ENCODE results near the gene RIPOR3.
A peak's percentile ranks its signal among the peaks of the same experiment; 100 is the strongest.
"Not testable (repeated sequence)": the region's sequence is repeated elsewhere in the genome, so short reads cannot be mapped to it uniquely, and the experiment has no call there.

Gene RIPOR3

GRCh38 chr20:50724851-50725723 lies 33.7 kb upstream of the RIPOR3 start:
- peak; percentile 61 for DNase-seq (ENCODE audit: low read depth, low spot score)

- DNase-seq (ENCODE audit: low read depth, low spot score) = no peak
Observed at GRCh38 chr20:50724112-50724725, 32.9 kb upstream of the RIPOR3 start.

GRCh38 chr20:50723672-50724071 lies 32.3 kb upstream of the RIPOR3 start:
- DNase-seq (ENCODE audit: low read depth, low spot score) = no peak

- no peak for DNase-seq (ENCODE audit: low read depth, low spot score)
Observed at GRCh38 chr20:50722424-50723155, 31.2 kb upstream of the RIPOR3 start.

GRCh38 chr20:50721881-50722281 lies 30.5 kb upstream of the RIPOR3 start:
- DNase-seq (ENCODE audit: low read depth, low spot score) = no peak

- DNase-seq (ENCODE audit: low read depth, low spot score) = no peak
Observed at GRCh38 chr20:50720582-50720981, 29.2 kb upstream of the RIPOR3 start.

GRCh38 chr20:50720026-50720425 lies 28.7 kb upstream of the RIPOR3 start:
- DNase-seq (ENCODE audit: low read depth, low spot score) = no peak

- no peak for DNase-seq (ENCODE audit: low read depth, low spot score)
Observed at GRCh38 chr20:50719328-50719727, 28.0 kb upstream of the RIPOR3 start.

GRCh38 chr20:50717974-50718761 lies 26.8 kb upstream of the RIPOR3 start:
- DNase-seq (ENCODE audit: low read depth, low spot score) = no peak

- DNase-seq (ENCODE audit: low read depth, low spot score) = no peak
Observed at GRCh38 chr20:50717312-50717711, 26.0 kb upstream of the RIPOR3 start.

GRCh38 chr20:50716518-50716917 lies 25.2 kb upstream of the RIPOR3 start:
- no peak for DNase-seq (ENCODE audit: low read depth, low spot score)

- DNase-seq (ENCODE audit: low read depth, low spot score) = no peak
Observed at GRCh38 chr20:50715694-50716093, 24.4 kb upstream of the RIPOR3 start.

- not testable (repeated sequence) for DNase-seq (ENCODE audit: low read depth, low spot score)
Observed at GRCh38 chr20:50714426-50714825, 23.1 kb upstream of the RIPOR3 start.

GRCh38 chr20:50713657-50714101 lies 22.3 kb upstream of the RIPOR3 start:
- no peak for DNase-seq (ENCODE audit: low read depth, low spot score)

- no peak for DNase-seq (ENCODE audit: low read depth, low spot score)
Observed at GRCh38 chr20:50712771-50713656, 21.7 kb upstream of the RIPOR3 start.

GRCh38 chr20:50711113-50711825 lies 19.9 kb upstream of the RIPOR3 start:
- DNase-seq (ENCODE audit: low read depth, low spot score) = no peak

- no peak for DNase-seq (ENCODE audit: low read depth, low spot score)
Observed at GRCh38 chr20:50710492-50711063, 19.2 kb upstream of the RIPOR3 start.

- no peak for DNase-seq (ENCODE audit: low read depth, low spot score)
Observed at GRCh38 chr20:50709636-50709973, 18.3 kb upstream of the RIPOR3 start.

- DNase-seq (ENCODE audit: low read depth, low spot score) = no peak
Observed at GRCh38 chr20:50708845-50709635, 17.7 kb upstream of the RIPOR3 start.

Measured in activated naive CD8-positive, alpha-beta T cell treated with anti-CD3 and anti-CD28 coated beads, Interleukin-2, amount 50 U/mL, for 16 hours (primary cell).